Stimulated activated CD4-positive, alpha-beta T cell treated with anti-CD3 and anti-CD28 coated beads, TNF-alpha, amount 100 ng/mL, for 4 hours (primary cell): Measurements from ENCODE around the gene MCC.

Experiments
- DNase-seq, 3 experiments: peaks; one replicate each; pipeline ENCODE4 v3.0.0-alpha.2; 2020; ENCODE audit warnings: low read depth in 3 of 3

The MCC gene

GRCh38 chr5:113034182-113034773, 454.0 kb downstream of the MCC start:
- DNase-seq = no peak

DNA sequence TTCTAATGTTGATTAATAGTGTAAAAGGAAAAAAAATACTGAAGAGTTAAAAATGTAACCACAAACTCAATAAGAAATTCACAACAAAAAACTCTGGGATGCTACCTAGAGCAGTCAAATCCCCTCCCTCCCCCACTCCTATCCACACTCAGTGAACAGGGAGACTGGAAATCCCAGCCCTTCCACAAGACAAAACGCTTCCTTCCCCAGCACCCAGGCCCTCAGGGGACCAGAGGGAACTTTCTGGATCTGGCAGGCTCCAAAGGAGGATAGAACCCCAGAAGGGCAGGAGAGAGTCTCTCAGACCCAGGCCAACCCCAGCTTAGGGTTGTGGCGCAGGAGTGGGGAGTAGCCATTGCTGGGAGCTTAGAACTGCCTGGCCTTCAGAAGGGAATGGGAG, 456.7 kb downstream of the MCC start:
- DNase-seq = no peak

GRCh38 chr5:113031104-113031503, 457.1 kb downstream of the MCC start:
- no peak for DNase-seq

- DNase-seq = no peak
These were observed 458.6 kb downstream of the MCC start for GRCh38 chr5:113029614-113030013.

DNA sequence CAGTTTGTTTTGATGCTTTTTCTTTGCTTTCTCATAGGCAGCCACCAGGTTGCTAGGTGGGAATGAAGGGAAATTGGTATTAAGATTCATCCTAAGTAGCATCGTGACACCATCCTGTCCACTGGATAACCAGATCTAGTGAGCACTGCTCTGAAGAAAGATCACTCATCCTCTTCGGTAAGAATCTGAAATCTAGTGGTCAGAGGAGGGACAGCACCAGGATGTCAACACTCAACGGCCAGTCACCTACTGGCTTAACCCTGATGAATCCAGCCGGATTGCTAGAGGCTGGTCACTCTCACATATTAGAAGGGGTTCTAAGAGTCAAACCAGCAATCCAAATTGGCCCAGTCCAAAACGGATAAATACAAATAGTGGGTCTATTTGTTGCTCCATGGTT, 460.8 kb downstream of the MCC start:
- no peak for DNase-seq

GRCh38 chr5:113027015-113027414, 461.2 kb downstream of the MCC start:
- DNase-seq = no peak

- no peak for DNase-seq
These were observed 462.0 kb downstream of the MCC start for GRCh38 chr5:113026211-113026610.

- DNase-seq = no peak
These were observed 462.7 kb downstream of the MCC start for GRCh38 chr5:113025596-113025995.

DNA sequence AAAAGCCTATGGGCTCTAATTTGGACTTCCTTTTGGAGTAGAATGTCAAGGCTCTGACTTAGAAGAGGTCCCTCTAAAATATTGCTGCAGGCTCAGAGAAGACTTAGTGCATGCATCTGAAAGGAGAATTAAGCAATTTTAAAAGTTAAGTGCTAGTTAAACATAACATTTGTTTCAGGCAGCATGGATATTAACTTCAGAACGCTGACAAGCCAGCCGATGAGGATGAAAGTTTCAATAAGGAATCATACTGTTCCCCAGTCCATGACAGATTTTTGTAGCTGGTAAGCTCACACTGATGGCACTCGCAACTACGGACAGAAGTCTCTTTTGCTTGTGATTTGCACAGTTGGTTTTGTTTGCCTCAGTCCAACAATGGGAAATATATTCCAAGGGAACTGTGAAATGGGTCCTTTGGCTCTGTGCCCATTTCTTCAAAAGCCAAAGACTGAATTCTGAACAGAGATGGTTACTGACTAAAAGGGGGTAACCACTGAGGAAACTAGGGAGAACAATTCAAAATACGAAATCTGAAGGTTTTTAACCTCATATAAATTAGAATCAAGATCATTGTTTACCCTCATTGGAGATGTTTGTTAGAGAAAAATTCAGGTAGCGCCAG, 464.1 kb downstream of the MCC start:
- no peak for DNase-seq

DNA sequence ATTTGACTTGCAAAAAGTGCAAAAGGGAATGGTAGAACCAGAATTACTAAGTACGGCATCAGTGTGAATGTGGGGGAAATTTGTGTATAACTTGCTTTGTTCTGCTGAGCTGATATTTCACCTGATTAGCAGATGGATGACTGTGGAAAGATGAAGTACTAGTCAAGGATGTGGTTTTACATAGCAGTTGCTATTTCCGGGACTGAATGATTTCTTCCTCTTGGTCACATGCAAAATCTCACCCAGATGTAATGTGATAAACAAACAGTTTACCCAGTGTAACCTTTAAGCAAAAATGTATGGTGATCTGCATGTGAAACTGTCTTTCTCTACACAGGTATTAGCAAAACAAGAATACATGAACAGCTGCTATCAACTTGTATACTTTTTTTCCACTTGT, 465.6 kb downstream of the MCC start:
- no peak for DNase-seq

- no peak for DNase-seq
These were observed 467.6 kb downstream of the MCC start for GRCh38 chr5:113020461-113021273.

- no peak for DNase-seq
These were observed 470.2 kb downstream of the MCC start for GRCh38 chr5:113017881-113018635.

DNA sequence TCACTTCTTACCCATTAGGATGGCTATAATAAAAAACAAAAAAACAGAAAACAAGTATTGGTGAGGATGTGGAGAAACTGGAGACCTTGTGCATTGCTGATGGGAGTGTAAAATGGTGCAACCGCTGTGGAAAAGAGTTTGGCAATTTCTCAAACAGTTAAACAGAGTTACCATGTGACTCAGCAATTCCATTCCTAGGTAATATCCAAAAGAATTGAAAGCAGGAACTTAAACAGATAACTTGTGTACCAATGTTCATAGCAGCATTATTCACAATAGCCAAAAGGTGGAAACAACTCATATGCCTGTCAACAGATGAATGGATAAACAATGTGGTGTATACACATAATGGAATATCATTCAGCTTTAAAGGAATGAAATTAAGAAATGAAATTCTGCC, 482.8 kb downstream of the MCC start:
- DNase-seq = no peak

DNA sequence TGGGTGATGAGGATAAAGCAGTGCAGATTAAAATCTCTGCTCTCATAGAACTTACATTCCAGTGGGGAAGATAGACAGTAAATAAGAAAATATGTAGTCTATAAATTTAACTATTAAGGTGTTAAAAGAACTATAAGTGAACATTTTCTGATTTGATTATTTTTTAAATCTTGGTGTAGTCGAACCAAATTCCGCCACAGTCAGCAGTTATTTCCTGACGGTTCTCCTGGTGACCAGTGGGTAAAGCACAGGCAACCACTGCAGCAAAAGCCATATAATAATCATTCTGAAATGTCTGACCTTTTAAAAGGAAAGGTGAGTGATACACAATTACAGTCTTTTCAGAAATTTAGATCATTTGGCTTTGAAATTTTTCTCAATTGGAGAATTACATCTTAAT, 484.5 kb downstream of the MCC start:
- DNase-seq = no peak

- DNase-seq = no peak
These were observed 485.8 kb downstream of the MCC start for GRCh38 chr5:113002423-113002822.

GRCh38 chr5:113000466-113000865, 487.8 kb downstream of the MCC start:
- DNase-seq = no peak

DNA sequence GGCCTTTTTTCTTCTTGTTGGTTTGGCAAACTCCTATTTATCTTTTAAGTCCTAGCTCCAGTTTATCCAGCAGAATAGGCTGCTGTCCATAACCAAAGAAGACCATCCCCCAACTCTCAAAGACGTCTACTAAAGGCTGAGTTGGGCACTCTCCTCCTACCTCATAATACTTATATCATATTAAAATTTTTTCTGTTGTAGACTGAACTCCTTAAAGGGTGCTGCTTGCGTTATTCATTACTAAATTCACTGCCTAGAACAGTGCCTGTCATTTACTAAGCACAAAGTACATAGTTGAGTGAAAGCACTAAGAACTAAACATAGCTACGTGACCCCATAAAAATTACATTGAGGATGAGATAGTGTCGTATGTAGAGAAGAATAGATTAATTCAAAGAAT, 490.0 kb downstream of the MCC start:
- DNase-seq = no peak

DNA sequence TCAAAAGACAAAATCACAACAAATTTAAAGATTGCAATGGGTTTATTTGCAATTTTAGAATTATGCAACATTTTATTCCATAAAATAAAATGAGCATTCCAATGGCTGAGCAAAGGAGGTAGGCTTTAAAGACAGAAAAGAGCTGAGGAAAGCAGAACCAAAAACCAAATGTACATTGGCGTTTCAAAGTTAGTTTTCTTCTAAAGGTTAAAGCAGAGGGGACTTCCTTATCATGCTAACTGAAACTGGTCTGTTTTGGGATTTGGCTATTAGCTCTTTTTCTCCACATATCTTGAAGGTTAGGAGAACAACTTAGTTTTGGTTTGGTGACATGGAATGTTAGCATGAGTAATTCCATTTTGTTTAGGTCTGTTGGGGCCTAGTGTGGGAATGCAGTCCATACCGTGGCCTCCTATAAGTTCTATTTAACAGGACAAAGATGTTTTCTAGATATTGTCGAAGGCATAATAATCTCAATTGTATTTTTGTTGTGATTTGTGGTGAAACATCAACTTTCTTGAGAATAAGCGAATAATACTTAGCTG, 491.4 kb downstream of the MCC start:
- DNase-seq = no peak

- DNase-seq = peak; percentile 57 to 64 (median 60)
These were observed 492.3 kb downstream of the MCC start for GRCh38 chr5:112995764-112996618.

- DNase-seq = no peak
These were observed 502.0 kb downstream of the MCC start for GRCh38 chr5:112986224-112986623.

GRCh38 chr5:112983363-112983762, 504.9 kb downstream of the MCC start:
- no peak for DNase-seq
